ENCODE results near the gene UNC45A. TPM values are rescaled to one million over a fixed set of nuclear protein-coding genes. Genes with fewer than 3 reads are reported as not detected.

UNC45A gene
- total and polyA plus RNA-seq, 2 of the 13 experiments (the other 11 are each of a cell fraction or from before 2014, with no cell fraction given) = 33.8 to 39.7 TPM

- TF ChIP-seq, protein P1, sequence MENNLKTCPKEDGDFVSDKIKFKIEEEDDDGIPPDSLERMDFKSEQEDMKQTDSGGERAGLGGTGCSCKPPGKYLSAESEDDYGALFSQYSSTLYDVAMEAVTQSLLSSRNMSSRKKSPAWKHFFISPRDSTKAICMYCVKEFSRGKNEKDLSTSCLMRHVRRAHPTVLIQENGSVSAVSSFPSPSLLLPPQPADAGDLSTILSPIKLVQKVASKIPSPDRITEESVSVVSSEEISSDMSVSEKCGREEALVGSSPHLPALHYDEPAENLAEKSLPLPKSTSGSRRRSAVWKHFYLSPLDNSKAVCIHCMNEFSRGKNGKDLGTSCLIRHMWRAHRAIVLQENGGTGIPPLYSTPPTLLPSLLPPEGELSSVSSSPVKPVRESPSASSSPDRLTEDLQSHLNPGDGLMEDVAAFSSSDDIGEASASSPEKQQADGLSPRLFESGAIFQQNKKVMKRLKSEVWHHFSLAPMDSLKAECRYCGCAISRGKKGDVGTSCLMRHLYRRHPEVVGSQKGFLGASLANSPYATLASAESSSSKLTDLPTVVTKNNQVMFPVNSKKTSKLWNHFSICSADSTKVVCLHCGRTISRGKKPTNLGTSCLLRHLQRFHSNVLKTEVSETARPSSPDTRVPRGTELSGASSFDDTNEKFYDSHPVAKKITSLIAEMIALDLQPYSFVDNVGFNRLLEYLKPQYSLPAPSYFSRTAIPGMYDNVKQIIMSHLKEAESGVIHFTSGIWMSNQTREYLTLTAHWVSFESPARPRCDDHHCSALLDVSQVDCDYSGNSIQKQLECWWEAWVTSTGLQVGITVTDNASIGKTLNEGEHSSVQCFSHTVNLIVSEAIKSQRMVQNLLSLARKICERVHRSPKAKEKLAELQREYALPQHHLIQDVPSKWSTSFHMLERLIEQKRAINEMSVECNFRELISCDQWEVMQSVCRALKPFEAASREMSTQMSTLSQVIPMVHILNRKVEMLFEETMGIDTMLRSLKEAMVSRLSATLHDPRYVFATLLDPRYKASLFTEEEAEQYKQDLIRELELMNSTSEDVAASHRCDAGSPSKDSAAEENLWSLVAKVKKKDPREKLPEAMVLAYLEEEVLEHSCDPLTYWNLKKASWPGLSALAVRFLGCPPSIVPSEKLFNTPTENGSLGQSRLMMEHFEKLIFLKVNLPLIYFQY (CRISPR knock-in tag; IDR thresholded peaks at IDR 0.05; ENCODE audit: borderline replicate concordance) = no peak
- TF ChIP-seq ZFP36L1 (CRISPR knock-in tag; IDR thresholded peaks at IDR 0.05) (peak; percentile 93), HMGA1 (CRISPR knock-in tag; conservative IDR thresholded peaks at IDR 0.05) (no peak), ZNF749 (CRISPR knock-in tag; IDR thresholded peaks at IDR 0.05; ENCODE audit: borderline replicate concordance) (peak; percentile 95), GATAD1 (CRISPR knock-in tag; IDR thresholded peaks at IDR 0.05) (peak; percentile 78), PAWR (CRISPR knock-in tag; IDR thresholded peaks at IDR 0.05; ENCODE audit: borderline replicate concordance) (no peak), ZNF564 (CRISPR knock-in tag; IDR thresholded peaks at IDR 0.05) (peak; percentile 31; the same call in 1 of the 2 replicates), ETV5 (CRISPR knock-in tag; IDR thresholded peaks at IDR 0.05; ENCODE audit: borderline replicate concordance) (peak; percentile 38; the same call in 1 of the 2 replicates), RCOR2 (CRISPR knock-in tag; IDR thresholded peaks at IDR 0.05) (no peak), SRY (CRISPR knock-in tag; IDR thresholded peaks at IDR 0.05) (peak; percentile 81; the same call in 1 of the 2 replicates), JUNB (CRISPR knock-in tag; IDR thresholded peaks at IDR 0.05; ENCODE audit: borderline replicate concordance) (no peak), ZNF766 (CRISPR knock-in tag; IDR thresholded peaks at IDR 0.05; ENCODE audit: borderline replicate concordance) (peak; percentile 84; the same call in 1 of the 2 replicates), IRF2 (CRISPR knock-in tag; IDR thresholded peaks at IDR 0.05) (0 out of 2 replicates have a peak, but pooled peaks have one; percentile 26), NPAS2 (CRISPR knock-in tag; IDR thresholded peaks at IDR 0.05; ENCODE audit: borderline replicate concordance) (no peak), ZNF292 (CRISPR knock-in tag; IDR thresholded peaks at IDR 0.05; ENCODE audit: borderline replicate concordance, low read depth) (0 out of 2 replicates have a peak, but pooled peaks have one; percentile 30), REXO4 (CRISPR knock-in tag; IDR thresholded peaks at IDR 0.05; ENCODE audit: borderline replicate concordance) (no peak), ZMYM2 (CRISPR knock-in tag; IDR thresholded peaks at IDR 0.05) (peak; percentile 91; the same call in 1 of the 2 replicates), ZNF619 (CRISPR knock-in tag; IDR thresholded peaks at IDR 0.05) (peak; percentile 87), EEA1 (CRISPR knock-in tag; IDR thresholded peaks at IDR 0.05; ENCODE audit: borderline replicate concordance) (no peak), PHF20 (CRISPR knock-in tag; IDR thresholded peaks at IDR 0.05) (peak; percentile 56; the same call in 1 of the 2 replicates)
- TF ChIP-seq, protein P2, sequence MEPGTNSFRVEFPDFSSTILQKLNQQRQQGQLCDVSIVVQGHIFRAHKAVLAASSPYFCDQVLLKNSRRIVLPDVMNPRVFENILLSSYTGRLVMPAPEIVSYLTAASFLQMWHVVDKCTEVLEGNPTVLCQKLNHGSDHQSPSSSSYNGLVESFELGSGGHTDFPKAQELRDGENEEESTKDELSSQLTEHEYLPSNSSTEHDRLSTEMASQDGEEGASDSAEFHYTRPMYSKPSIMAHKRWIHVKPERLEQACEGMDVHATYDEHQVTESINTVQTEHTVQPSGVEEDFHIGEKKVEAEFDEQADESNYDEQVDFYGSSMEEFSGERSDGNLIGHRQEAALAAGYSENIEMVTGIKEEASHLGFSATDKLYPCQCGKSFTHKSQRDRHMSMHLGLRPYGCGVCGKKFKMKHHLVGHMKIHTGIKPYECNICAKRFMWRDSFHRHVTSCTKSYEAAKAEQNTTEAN (CRISPR knock-in tag; conservative IDR thresholded peaks at IDR 0.05) = peak; percentile 74
- TF ChIP-seq, protein P3, sequence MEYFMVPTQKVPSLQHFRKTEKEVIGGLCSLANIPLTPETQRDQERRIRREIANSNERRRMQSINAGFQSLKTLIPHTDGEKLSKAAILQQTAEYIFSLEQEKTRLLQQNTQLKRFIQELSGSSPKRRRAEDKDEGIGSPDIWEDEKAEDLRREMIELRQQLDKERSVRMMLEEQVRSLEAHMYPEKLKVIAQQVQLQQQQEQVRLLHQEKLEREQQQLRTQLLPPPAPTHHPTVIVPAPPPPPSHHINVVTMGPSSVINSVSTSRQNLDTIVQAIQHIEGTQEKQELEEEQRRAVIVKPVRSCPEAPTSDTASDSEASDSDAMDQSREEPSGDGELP (IDR thresholded peaks at IDR 0.05; ENCODE audit: borderline replicate concordance, low read depth) = peak; percentile 87
Measured at GRCh38 chr15:90954712-90955623, 19.9 kb downstream of the UNC45A start, which contains the start of gene RCCD1 (continued).

Data from HepG2 (cell line).